ENCODE measurements around the gene EREG. TPM values are rescaled to one million over a fixed set of nuclear protein-coding genes. Genes with fewer than 3 reads are reported as not detected.

Gene EREG
- total and polyA plus RNA-seq, 2 of the 8 experiments (the other 6 are each of a cell fraction or from before 2014, with no cell fraction given): not detected

- TF ChIP-seq RBBP5 (IDR thresholded peaks at IDR 0.05; ENCODE audit: borderline replicate concordance, low read depth, low read length) (no peak), SP2 (IDR thresholded peaks at IDR 0.05; ENCODE audit: low read length) (no peak), SUZ12 (IDR thresholded peaks at IDR 0.05; ENCODE audit: low read length) (no peak), JUND (IDR thresholded peaks at IDR 0.05; ENCODE audit: low read length) (no peak), SIN3A (conservative IDR thresholded peaks at IDR 0.05 in 1 of 2, IDR thresholded peaks at IDR 0.05 in 1 of 2; ENCODE audit: low read depth in 1 of 2, low read length in 2 of 2) (no peak), KDM4A (IDR thresholded peaks at IDR 0.05; ENCODE audit: low read depth, low read length, severe bottlenecking) (no peak), MAX (IDR thresholded peaks at IDR 0.05) (no peak), EP300 (IDR thresholded peaks at IDR 0.05; ENCODE audit: borderline replicate concordance in 1 of 2, low read depth in 2 of 2, low read length in 2 of 2) (no peak), SP1 (IDR thresholded peaks at IDR 0.05; ENCODE audit: low read depth, low read length) (no peak), FOSL1 (IDR thresholded peaks at IDR 0.05; ENCODE audit: insufficient read depth, low read depth, low read length) (no peak), TEAD4 (IDR thresholded peaks at IDR 0.05; ENCODE audit: low read depth, low read length) (no peak), HDAC6 (IDR thresholded peaks at IDR 0.05; ENCODE audit: low read depth, low read length) (no peak), SIX5 (IDR thresholded peaks at IDR 0.05; ENCODE audit: low read depth, low read length) (no peak)
- Histone ChIP-seq H3K23ac (ENCODE audit: insufficient read length) (no peak overlapping the region), H3K4ac (replicated peaks; ENCODE audit: insufficient read length, low read depth, low read length) (no peak overlapping the region), H3K4me1 (replicated peaks in 1 of 4; ENCODE audit: control insufficient read depth in 3 of 4, insufficient read depth in 4 of 4, low read length in 3 of 4) (no peaks in the 10 kb centered on the region), H3K23me2 (ENCODE audit: low read depth, low read length) (no peaks in the 10 kb centered on the region), H2BK20ac (ENCODE audit: low read length) (no peak overlapping the region), H2BK15ac (ENCODE audit: low read length) (no peak overlapping the region), H3K36me3 (ENCODE audit: control insufficient read depth in 2 of 4, insufficient read depth in 4 of 4, low read length in 3 of 4) (no peaks in the 10 kb centered on the region), H2BK12ac (ENCODE audit: low read depth, low read length) (no peak overlapping the region), H4K8ac (ENCODE audit: extremely low read depth, insufficient read depth, low read length) (no peak overlapping the region), H4K5ac (ENCODE audit: insufficient read length, low read depth, low read length) (no peak overlapping the region), H3K27me3 (replicated peaks in 1 of 4; ENCODE audit: control insufficient read depth in 3 of 4, extremely low read depth in 1 of 4, insufficient read depth in 3 of 4, low read length in 3 of 4) (no peaks in the 10 kb centered on the region), H3K4me3 (ENCODE audit: extremely low read depth in 1 of 4, insufficient read depth in 2 of 4, low read depth in 3 of 4, low read length in 4 of 4) (no peak overlapping the region), H2AFZ (ENCODE audit: low read length) (no peak overlapping the region), H3K18ac (ENCODE audit: extremely low read depth, low read length) (no peak overlapping the region), H2BK120ac (replicated peaks; ENCODE audit: low read depth, low read length) (no peak overlapping the region), H4K91ac (replicated peaks; ENCODE audit: insufficient read length, low read length) (no peak overlapping the region), H3K14ac (ENCODE audit: insufficient read length) (no peak overlapping the region), H3K4me2 (ENCODE audit: insufficient read depth in 1 of 2, low read depth in 2 of 2, low read length in 2 of 2) (no peak overlapping the region), H3K9me3 (ENCODE audit: insufficient read depth in 2 of 2, low read depth in 1 of 2, low read length in 1 of 2) (no peaks in the 10 kb centered on the region), H3K79me2 (ENCODE audit: control insufficient read depth in 1 of 2, insufficient read depth in 2 of 2, low read length in 2 of 2) (no peaks in the 10 kb centered on the region), H3K79me1 (ENCODE audit: low read depth, low read length) (no peaks in the 10 kb centered on the region), H3K56ac (replicated peaks; ENCODE audit: insufficient read length, low read depth, low read length) (no peak overlapping the region), H3K27ac (ENCODE audit: low read depth, low read length) (no peak overlapping the region), H2AK5ac (ENCODE audit: low read depth, low read length) (no peak overlapping the region), H3K9ac (replicated peaks in 1 of 4; ENCODE audit: extremely low read depth in 1 of 4, low read depth in 3 of 4, low read length in 3 of 4) (no peak overlapping the region), H4K20me1 (replicated peaks in 1 of 2; ENCODE audit: control insufficient read depth in 1 of 2, insufficient read depth in 2 of 2, low read length in 2 of 2) (no peaks in the 10 kb centered on the region), H2BK5ac (ENCODE audit: low read depth, low read length) (no peak overlapping the region)
- POLR2A ChIA-PET (ENCODE audit: partially characterized antibody): no interaction called here
- FAIRE-seq (no peak), DNase-seq (ENCODE audit: low read depth in 1 of 2, low spot score in 2 of 2) (no peak)
- WGBS, 2 experiments (ENCODE audit: extremely low coverage in 1 of 2, insufficient coverage in 1 of 2, insufficient read length in 1 of 2, insufficient replicate concordance in 2 of 2, low coverage in 1 of 2, low lambda C conversion rate in 2 of 2, missing lambda C conversion rate in 1 of 2): 90% methylated on average over 1 of the region's 1 CpG; no CpG with 5 or more reads in 1 of the 2 experiments
- CTCF ChIA-PET (ENCODE audit: partially characterized antibody): interaction anchor here (0.6 kb wide), 1 partner anchor 629 kb away, joined by 3 read pairs; no protein-coding TSS in a partner anchor
Measured at GRCh38 chr4:74357965-74358364, 7.0 kb upstream of the EREG start.
